Endodermal cell (in vitro differentiated cells): ENCODE data around the gene RDH13. TPM values are rescaled to one million over a fixed set of nuclear protein-coding genes. Genes with fewer than 3 reads are reported as not detected.

Experiments
- DNase-seq: peaks from one replicate; pipeline ENCODE4 v3.0.0-alpha.2; 2017
- H3K27ac ChIP-seq: 2 replicates; pipeline ENCODE4 v1.5.1; 2013; ENCODE audit warnings: mild to moderate bottlenecking, low read depth, low read length, moderate library complexity
- H3K27me3 ChIP-seq: 2 replicates; pipeline ENCODE4 v1.6.1; 2013; ENCODE audit warnings: mild to moderate bottlenecking, low read length, moderate library complexity; ENCODE audit not compliant: insufficient read depth, control insufficient read depth, poor library complexity, severe bottlenecking
- H3K36me3 ChIP-seq: 2 replicates; pipeline ENCODE4 v1.7.0; 2013; ENCODE audit warnings: mild to moderate bottlenecking, low read length, moderate library complexity; ENCODE audit not compliant: control insufficient read depth, insufficient read depth
- H3K4me1 ChIP-seq: one replicate; pipeline ENCODE4 v1.7.0; 2013; ENCODE audit warnings: low read length; ENCODE audit not compliant: control insufficient read depth, insufficient read depth
- H3K4me3 ChIP-seq: 2 replicates; pipeline ENCODE4 v1.5.1; 2013; ENCODE audit warnings: mild to moderate bottlenecking, low read length, moderate library complexity
- H3K9ac ChIP-seq: 2 replicates; pipeline ENCODE4 v1.6.1; 2013; ENCODE audit warnings: mild to moderate bottlenecking, low read length, moderate library complexity; ENCODE audit not compliant: poor library complexity, severe bottlenecking; ENCODE audit errors: extremely low read depth
- H3K9me3 ChIP-seq: 2 replicates; pipeline ENCODE4 v1.6.1; 2013; ENCODE audit warnings: mild to moderate bottlenecking, low read length, moderate library complexity; ENCODE audit not compliant: control insufficient read depth
- H3K27ac Mint-ChIP-seq: 2 replicates; pipeline ENCODE4 v1.8.0; 2020; ENCODE audit warnings: mixed read lengths
- H3K27me3 Mint-ChIP-seq: 2 replicates; pipeline ENCODE4 v1.8.0; 2021; ENCODE audit warnings: mild to moderate bottlenecking, mixed read lengths; ENCODE audit not compliant: insufficient read depth
- H3K36me3 Mint-ChIP-seq: 2 replicates; pipeline ENCODE4 v1.8.0; 2020; ENCODE audit warnings: low read depth, mixed read lengths
- H3K4me1 Mint-ChIP-seq: 2 replicates; pipeline ENCODE4 v1.8.0; 2020; ENCODE audit warnings: mixed read lengths
- H3K4me3 Mint-ChIP-seq: 2 replicates; pipeline ENCODE4 v1.8.0; 2020; ENCODE audit warnings: mild to moderate bottlenecking, moderate library complexity, mixed read lengths
- H3K9me3 Mint-ChIP-seq: 2 replicates; pipeline ENCODE4 v1.8.0; 2020; ENCODE audit warnings: mild to moderate bottlenecking, mixed read lengths
- WGBS, 2 experiments: methylation state at CpG; one replicate each; pipeline versions ENCODE4 v1.1.5 to v1.1.7; 2013; ENCODE audit warnings: missing lambda C conversion rate in 2 of 2, mixed read lengths in 1 of 2; ENCODE audit not compliant: insufficient coverage in 1 of 2, insufficient read length in 1 of 2; 5-methylcytosine and 5-hydroxymethylcytosine counted together
- total RNA-seq, 2 donors: library from RNA; stranded (reverse); fragmentation: NEBNext Ultra II Directional in 1 of 2; extraction: Animal tissue kit (Norgen Biotek cat#: 25700) in 1 of 2; gene quantifications; 2 replicates in 1 of 2; 3 replicates in 1 of 2; pipeline ENCODE4 v1.2.1, GENCODE V29; 2021
- TF ChIP-seq, protein P1 (sequence below): fragments of 200-600 bp; sonication (generic); conservative IDR thresholded peaks from 2 replicates; pipeline ENCODE4 v1.5.0; 2021; ENCODE audit warnings: antibody characterized with exemption, mild to moderate bottlenecking

RDH13 gene
- total RNA-seq, 2 donors from 2014 or later: 20.6 to 39.0 TPM

DNA sequence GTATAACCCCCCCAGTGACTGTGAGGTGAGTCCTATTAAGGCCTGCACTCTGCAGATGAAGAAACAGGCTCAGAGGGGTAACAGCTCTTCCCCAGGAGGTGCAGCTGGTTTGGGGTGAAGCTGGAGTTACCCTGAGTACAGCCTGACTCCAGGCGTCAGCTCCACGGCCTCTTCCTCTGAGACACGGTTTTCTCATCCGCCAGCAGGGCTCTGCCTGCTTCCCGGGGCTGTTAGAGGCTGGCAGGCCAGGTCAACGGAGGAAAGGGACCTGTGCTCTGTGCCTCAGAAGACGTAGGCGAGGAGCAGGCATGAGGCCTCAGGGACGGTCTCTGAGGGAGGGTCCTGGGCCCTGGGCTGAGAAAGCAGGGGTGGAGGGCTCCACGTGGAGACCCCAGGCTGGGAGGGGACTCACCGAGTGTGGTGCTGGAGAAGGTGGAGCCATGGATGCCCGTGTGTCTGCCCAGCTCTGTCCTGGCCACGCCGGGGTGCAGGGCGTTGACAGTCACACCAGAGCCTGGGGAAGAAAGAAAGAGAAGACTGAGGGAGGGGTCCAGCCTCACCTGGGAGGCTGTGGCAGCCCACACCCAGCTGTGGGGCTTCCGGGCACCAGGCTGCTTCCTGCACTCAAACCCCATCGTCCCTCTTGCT lies 15.8 kb downstream of the RDH13 start:
- H3K27me3 ChIP-seq: no peaks in the 10 kb centered on the region
- H3K9ac ChIP-seq: no peak overlapping the region
- peaks cover 84% of the 10 kb centered on the region for H3K36me3 Mint-ChIP-seq
- H3K4me1 ChIP-seq: no peaks in the 10 kb centered on the region
- TF ChIP-seq, protein P1, sequence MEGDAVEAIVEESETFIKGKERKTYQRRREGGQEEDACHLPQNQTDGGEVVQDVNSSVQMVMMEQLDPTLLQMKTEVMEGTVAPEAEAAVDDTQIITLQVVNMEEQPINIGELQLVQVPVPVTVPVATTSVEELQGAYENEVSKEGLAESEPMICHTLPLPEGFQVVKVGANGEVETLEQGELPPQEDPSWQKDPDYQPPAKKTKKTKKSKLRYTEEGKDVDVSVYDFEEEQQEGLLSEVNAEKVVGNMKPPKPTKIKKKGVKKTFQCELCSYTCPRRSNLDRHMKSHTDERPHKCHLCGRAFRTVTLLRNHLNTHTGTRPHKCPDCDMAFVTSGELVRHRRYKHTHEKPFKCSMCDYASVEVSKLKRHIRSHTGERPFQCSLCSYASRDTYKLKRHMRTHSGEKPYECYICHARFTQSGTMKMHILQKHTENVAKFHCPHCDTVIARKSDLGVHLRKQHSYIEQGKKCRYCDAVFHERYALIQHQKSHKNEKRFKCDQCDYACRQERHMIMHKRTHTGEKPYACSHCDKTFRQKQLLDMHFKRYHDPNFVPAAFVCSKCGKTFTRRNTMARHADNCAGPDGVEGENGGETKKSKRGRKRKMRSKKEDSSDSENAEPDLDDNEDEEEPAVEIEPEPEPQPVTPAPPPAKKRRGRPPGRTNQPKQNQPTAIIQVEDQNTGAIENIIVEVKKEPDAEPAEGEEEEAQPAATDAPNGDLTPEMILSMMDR: no peak
- H3K4me3 Mint-ChIP-seq: no peak overlapping the region
- H3K27ac ChIP-seq: no peak overlapping the region
- no peak for DNase-seq
- H3K27me3 Mint-ChIP-seq: no peaks in the 10 kb centered on the region
- H3K4me1 Mint-ChIP-seq: no peaks in the 10 kb centered on the region
- no peaks in the 10 kb centered on the region for H3K9me3 Mint-ChIP-seq
- 94 to 98% methylated on average over 12 to 17 of the region's 17 CpGs for WGBS, 2 experiments
- H3K27ac Mint-ChIP-seq: no peak overlapping the region
- no peak overlapping the region for H3K4me3 ChIP-seq
- peaks cover 88% of the 10 kb centered on the region for H3K36me3 ChIP-seq
- no peaks in the 10 kb centered on the region for H3K9me3 ChIP-seq

- Histone ChIP-seq H3K36me3 (peaks cover 87% of the 10 kb centered on the region), H3K27me3 (no peaks in the 10 kb centered on the region), H3K27ac (no peak overlapping the region), H3K9ac (no peak overlapping the region), H3K4me1 (no peaks in the 10 kb centered on the region), H3K4me3 (no peak overlapping the region), H3K9me3 (no peaks in the 10 kb centered on the region)
- Mint-ChIP-seq H3K27ac (no peak overlapping the region), H3K4me1 (no peaks in the 10 kb centered on the region), H3K27me3 (no peaks in the 10 kb centered on the region), H3K9me3 (no peaks in the 10 kb centered on the region), H3K4me3 (no peak overlapping the region), H3K36me3 (peaks cover 75% of the 10 kb centered on the region)
- DNase-seq: peak; percentile 66
- 96 to 97% methylated on average over 24 to 30 of the region's 30 CpGs for WGBS, 2 experiments
- TF ChIP-seq, protein P1: peak; percentile 38
Observed at GRCh38 chr19:55044771-55045716, 17.9 kb downstream of the RDH13 start.

DNA sequence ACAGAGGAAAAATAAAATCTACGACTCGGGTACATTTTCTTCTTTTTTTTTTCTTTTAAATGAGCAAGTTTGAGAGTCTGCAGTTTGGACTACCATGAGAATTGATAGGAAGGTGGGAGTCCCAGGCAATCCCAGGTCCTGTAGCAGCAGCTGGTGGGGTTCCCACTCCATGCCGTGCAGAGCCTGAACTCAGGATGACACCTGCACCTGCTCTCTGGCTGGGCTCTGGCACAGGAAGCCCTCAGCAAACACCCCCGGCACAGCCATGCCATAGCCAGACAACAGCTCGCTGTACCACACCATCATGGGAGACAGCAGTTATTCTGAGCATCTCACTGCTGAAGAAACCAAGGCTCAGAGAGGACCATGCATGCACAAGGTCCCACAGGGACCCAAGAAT lies 18.7 kb downstream of the RDH13 start:
- no peak overlapping the region for H3K4me3 ChIP-seq
- H3K4me1 Mint-ChIP-seq: no peaks in the 10 kb centered on the region
- TF ChIP-seq, protein P1: no peak
- H3K27ac ChIP-seq: no peak overlapping the region
- DNase-seq: no peak
- no peaks in the 10 kb centered on the region for H3K4me1 ChIP-seq
- peaks cover 82% of the 10 kb centered on the region for H3K36me3 ChIP-seq
- no peaks in the 10 kb centered on the region for H3K27me3 ChIP-seq
- 95 to 96% methylated on average over 3 to 5 of the region's 5 CpGs for WGBS, 2 experiments
- no peaks in the 10 kb centered on the region for H3K9me3 ChIP-seq
- H3K27me3 Mint-ChIP-seq: no peaks in the 10 kb centered on the region
- peaks cover 72% of the 10 kb centered on the region for H3K36me3 Mint-ChIP-seq
- no peak overlapping the region for H3K9ac ChIP-seq
- H3K27ac Mint-ChIP-seq: no peak overlapping the region
- H3K9me3 Mint-ChIP-seq: no peaks in the 10 kb centered on the region
- no peak overlapping the region for H3K4me3 Mint-ChIP-seq
